GM12878 (cell line): ENCODE results near the gene TRIOBP. TPM values are rescaled to one million over a fixed set of nuclear protein-coding genes. Genes with fewer than 3 reads are reported as not detected.

Experiments
- ATF7 ChIP-seq: fragments of 450-650 bp; IDR thresholded peaks from 2 replicates; pipeline ENCODE4 v1.6.1; 2016; ENCODE audit warnings: low read depth, mild to moderate bottlenecking
- BCLAF1 ChIP-seq: fragments of 450-650 bp; IDR thresholded peaks from 2 replicates; pipeline ENCODE4 v1.6.1; 2017; ENCODE audit warnings: antibody characterized with exemption, mild to moderate bottlenecking, moderate library complexity
- E2F8 ChIP-seq: fragments of 450-650 bp; IDR thresholded peaks from 2 replicates; pipeline ENCODE4 v1.6.1; 2018; ENCODE audit warnings: mild to moderate bottlenecking, low read depth, moderate library complexity; ENCODE audit not compliant: partially characterized antibody
- ETV6 ChIP-seq, 2 experiments: fragments of 450-650 bp in 1 of 2; IDR thresholded peaks in 1 of 2; conservative IDR thresholded peaks in 1 of 2; 2 replicates each; pipeline ENCODE4 v1.6.1; 2014; ENCODE audit warnings: antibody characterized with exemption in 1 of 2, borderline replicate concordance in 1 of 2, low read depth in 1 of 2, mild to moderate bottlenecking in 1 of 2, moderate library complexity in 1 of 2
- IRF3 ChIP-seq: fragments of 450-650 bp; IDR thresholded peaks from 2 replicates; pipeline ENCODE4 v1.6.1; 2014; ENCODE audit warnings: mild to moderate bottlenecking
- NFXL1 ChIP-seq: fragments of 450-650 bp; IDR thresholded peaks from 2 replicates; pipeline ENCODE4 v1.6.1; 2017; ENCODE audit warnings: antibody characterized with exemption, mild to moderate bottlenecking, borderline replicate concordance
- NFYB ChIP-seq: IDR thresholded peaks from 2 replicates; pipeline ENCODE4 v1.6.1; 2011; ENCODE audit warnings: low read depth, mild to moderate bottlenecking, low read length, improper control_type of control experiment, moderate library complexity; ENCODE audit not compliant: insufficient read depth
- NR2F1 ChIP-seq: fragments of 450-650 bp; conservative IDR thresholded peaks from 2 replicates; pipeline ENCODE4 v1.6.1; 2017; ENCODE audit warnings: mild to moderate bottlenecking
- PRDM15 ChIP-seq: fragments of 450-650 bp; formaldehyde crosslinking; IDR thresholded peaks from 2 replicates; pipeline ENCODE4 v1.4.0; 2020; ENCODE audit warnings: mild to moderate bottlenecking, moderate library complexity
- SP1 ChIP-seq: IDR thresholded peaks from one replicate; pipeline ENCODE4 v1.6.1; 2011; ENCODE audit warnings: low read depth, low read length
- ZNF592 ChIP-seq: fragments of 450-650 bp; IDR thresholded peaks from 2 replicates; pipeline ENCODE4 v1.6.1; 2017; ENCODE audit warnings: mild to moderate bottlenecking, moderate library complexity
- polyA plus RNA-seq, 11 experiments: library from polyadenylated mRNA; depleted of rRNA in 4 of 11; unstranded in 6 of 11; stranded (reverse) in 5 of 11; fragments of >200 nt; fragmentation: Nextera tagmentation in 4 of 11; fragmentation: Illumina TruSeq in 1 of 11; extraction: Ambion mirVana in 4 of 11; extraction: Trizol in 1 of 11; gene quantifications; 1 replicate in 1 of 11; 2 replicates in 10 of 11; pipeline versions ENCODE4 v1.2.1 to v1.2.3, GENCODE V29; 2011 to 2016; ENCODE audit warnings: inconsistent platforms in 2 of 11, missing spikeins in 2 of 11, low read depth in 1 of 11
- total RNA-seq, 4 experiments: library from RNA; depleted of rRNA in 3 of 4; stranded (reverse); fragments of >200 nt in 3 of 4; fragmentation: Illumina TruSeq in 1 of 4; extraction: Trizol in 1 of 4; gene quantifications; 2 replicates each; pipeline versions ENCODE4 v1.2.1 to v1.2.3, GENCODE V29; 2013 to 2021

Gene TRIOBP
- total and polyA plus RNA-seq, 10 of the 15 experiments (the other 5 are each of a cell fraction or from before 2014, with no cell fraction given) = 0.21 to 23.6 (median 11.9) TPM

- no peak for TF ChIP-seq PRDM15 (CRISPR knock-in tag)
- no peak for TF ChIP-seq ETV6 (conservative IDR thresholded peaks at IDR 0.05 in 1 of 2, IDR thresholded peaks at IDR 0.05 in 1 of 2; ENCODE audit: borderline replicate concordance in 1 of 2, low read depth in 1 of 2)
- TF ChIP-seq IRF3 = no peak
- no peak for TF ChIP-seq ATF7
- TF ChIP-seq ZNF592 = no peak
- no peak for TF ChIP-seq NR2F1
- peak; percentile 97 for TF ChIP-seq NFXL1
- TF ChIP-seq SP1 = no peak
- no peak for TF ChIP-seq BCLAF1
- TF ChIP-seq E2F8 = no peak
- no peak for TF ChIP-seq NFYB
Measured at GRCh38 chr22:37804881-37805809, 108.3 kb downstream of the TRIOBP start (continued).
